H1 (cell line): ENCODE measurements around the gene VWA7. TPM values are rescaled to one million over a fixed set of nuclear protein-coding genes. Genes with fewer than 3 reads are reported as not detected.
"Not testable (repeated sequence)": the region's sequence is repeated elsewhere in the genome, so short reads cannot be mapped to it uniquely, and the experiment has no call there.

ENCODE experiments used
- CTCF ChIA-PET: fragments of 300-600 bp; sonication (Branson Sonifier 250); formaldehyde crosslinking; loops from one replicate; lab custom pipeline; 2021; ENCODE audit not compliant: partially characterized antibody; lab: Charles Lee
- POLR2A ChIA-PET: fragments of 300-600 bp; sonication (Branson Sonifier 250); formaldehyde crosslinking; loops from one replicate; lab custom pipeline; 2021; ENCODE audit warnings: inconsistent platforms; ENCODE audit not compliant: partially characterized antibody; lab: Charles Lee
- DNase-seq, 2 experiments: peaks; one replicate each; pipeline versions ENCODE4 v3.0.0 to v3.0.0-alpha.2; 2010 to 2022; ENCODE audit warnings: low spot score in 2 of 2, low read depth in 1 of 2, mixed read lengths in 1 of 2
- FAIRE-seq: peaks from 2 replicates; lab custom pipeline; 2011; peaks lifted over from hg19 to GRCh38; lab: Jason Lieb, UNC
- H2AFZ ChIP-seq: 2 replicates; pipeline ENCODE4 v1.8.1; 2012; ENCODE audit warnings: low read length, inconsistent platforms
- H2AK5ac ChIP-seq: 2 replicates; pipeline ENCODE4 v1.6.1; 2013; ENCODE audit warnings: low read depth, low read length
- H2BK120ac ChIP-seq: replicated peaks from 2 replicates; pipeline ENCODE3; 2013; ENCODE audit warnings: low read depth, low read length, inconsistent platforms
- H2BK12ac ChIP-seq: 2 replicates; pipeline ENCODE4 v1.6.1; 2013; ENCODE audit warnings: low read depth, low read length
- H2BK15ac ChIP-seq: 2 replicates; pipeline ENCODE4 v1.6.1; 2013; ENCODE audit warnings: low read length
- H2BK20ac ChIP-seq: 2 replicates; pipeline ENCODE4 v1.6.1; 2013; ENCODE audit warnings: low read length
- H2BK5ac ChIP-seq: 2 replicates; pipeline ENCODE4 v1.6.1; 2013; ENCODE audit warnings: low read depth, low read length
- H3K14ac ChIP-seq: 2 replicates; pipeline ENCODE4 v1.6.1; 2013; ENCODE audit warnings: inconsistent platforms; ENCODE audit not compliant: insufficient read length
- H3K18ac ChIP-seq: 2 replicates; pipeline ENCODE4 v1.6.1; 2013; ENCODE audit warnings: low read length; ENCODE audit errors: extremely low read depth
- H3K23ac ChIP-seq: 2 replicates; pipeline ENCODE4 v1.6.1; 2013; ENCODE audit warnings: inconsistent platforms; ENCODE audit not compliant: insufficient read length
- H3K23me2 ChIP-seq: 2 replicates; pipeline ENCODE4 v1.6.1; 2013; ENCODE audit warnings: low read depth, low read length
- H3K27ac ChIP-seq: 2 replicates; pipeline ENCODE4 v1.6.1; 2011; ENCODE audit warnings: low read depth, low read length, inconsistent platforms
- H3K27me3 ChIP-seq, 4 experiments: replicated peaks in 1 of 4; 1 replicate in 1 of 4; 2 replicates in 3 of 4; pipeline versions ENCODE4 v1.6.1 to v1.8.1; 2011 to 2013; ENCODE audit warnings: low read length in 3 of 4, mild to moderate bottlenecking in 3 of 4, inconsistent platforms in 2 of 4, mixed read lengths in 2 of 4, moderate library complexity in 1 of 4; ENCODE audit not compliant: control insufficient read depth in 3 of 4, insufficient read depth in 3 of 4; ENCODE audit errors: extremely low read depth in 1 of 4
- H3K36me3 ChIP-seq, 4 experiments: 2 replicates each; pipeline versions ENCODE4 v1.6.1 to v1.8.1; 2011 to 2013; ENCODE audit warnings: mild to moderate bottlenecking in 4 of 4, low read length in 3 of 4, moderate library complexity in 2 of 4, control low read depth in 1 of 4, inconsistent platforms in 1 of 4; ENCODE audit not compliant: insufficient read depth in 4 of 4, control insufficient read depth in 2 of 4
- H3K4ac ChIP-seq: replicated peaks from 2 replicates; pipeline ENCODE3; 2013; ENCODE audit warnings: low read length, low read depth, mixed read lengths, inconsistent platforms; ENCODE audit not compliant: insufficient read length
- H3K4me1 ChIP-seq, 4 experiments: replicated peaks in 1 of 4; 1 replicate in 1 of 4; 2 replicates in 3 of 4; pipeline versions ENCODE4 v1.6.1 to v1.8.1; 2011 to 2013; ENCODE audit warnings: low read length in 3 of 4, inconsistent platforms in 2 of 4, mixed read lengths in 1 of 4; ENCODE audit not compliant: insufficient read depth in 4 of 4, control insufficient read depth in 3 of 4
- H3K4me2 ChIP-seq, 2 experiments: 2 replicates each; pipeline versions ENCODE4 v1.6.1 to v1.8.1; 2011 to 2013; ENCODE audit warnings: low read depth in 2 of 2, low read length in 2 of 2, control low read depth in 1 of 2, inconsistent platforms in 1 of 2, mild to moderate bottlenecking in 1 of 2; ENCODE audit not compliant: insufficient read depth in 1 of 2
- H3K4me3 ChIP-seq, 4 experiments: fragments of 200-600, 300-600 bp in 1 of 4; sonication (generic), shearing (Covaris generic), sonication (Bioruptor Twin) in 1 of 4; 2 replicates each; pipeline versions ENCODE4 v1.5.1 to v1.8.1; 2011 to 2016; ENCODE audit warnings: low read length in 4 of 4, low read depth in 3 of 4, control low read depth in 2 of 4, inconsistent platforms in 2 of 4, mild to moderate bottlenecking in 2 of 4, mixed read lengths in 1 of 4, moderate library complexity in 1 of 4; ENCODE audit not compliant: insufficient read depth in 2 of 4; ENCODE audit errors: extremely low read depth in 1 of 4
- H3K56ac ChIP-seq: replicated peaks from 2 replicates; pipeline ENCODE3; 2013; ENCODE audit warnings: low read depth, mild to moderate bottlenecking, mixed read lengths, low read length, inconsistent platforms; ENCODE audit not compliant: insufficient read length
- H3K79me1 ChIP-seq: 2 replicates; pipeline ENCODE4 v1.6.1; 2013; ENCODE audit warnings: low read depth, low read length, control low read depth
- H3K79me2 ChIP-seq, 2 experiments: 2 replicates each; pipeline versions ENCODE4 v1.6.1 to v1.8.1; 2012 to 2013; ENCODE audit warnings: low read length in 2 of 2, mild to moderate bottlenecking in 2 of 2, inconsistent platforms in 1 of 2; ENCODE audit not compliant: insufficient read depth in 2 of 2, control insufficient read depth in 1 of 2
- H3K9ac ChIP-seq, 4 experiments: replicated peaks in 1 of 4; 1 replicate in 1 of 4; 2 replicates in 3 of 4; pipeline versions ENCODE4 v1.6.1 to v1.8.1; 2011 to 2013; ENCODE audit warnings: low read depth in 3 of 4, low read length in 3 of 4, control low read depth in 2 of 4, mild to moderate bottlenecking in 2 of 4, moderate library complexity in 2 of 4, inconsistent platforms in 1 of 4; ENCODE audit errors: extremely low read depth in 1 of 4
- H3K9me3 ChIP-seq, 2 experiments: 2 replicates each; pipeline versions ENCODE4 v1.6.1 to v1.8.1; 2012 to 2013; ENCODE audit warnings: mild to moderate bottlenecking in 2 of 2, moderate library complexity in 2 of 2, control low read depth in 1 of 2, inconsistent platforms in 1 of 2, low read depth in 1 of 2, low read length in 1 of 2, mixed read lengths in 1 of 2; ENCODE audit not compliant: insufficient read depth in 2 of 2
- H4K20me1 ChIP-seq, 2 experiments: replicated peaks in 1 of 2; 2 replicates each; pipeline versions ENCODE3 to v1.8.1; 2011 to 2013; ENCODE audit warnings: inconsistent platforms in 2 of 2, low read length in 2 of 2, mild to moderate bottlenecking in 1 of 2; ENCODE audit not compliant: insufficient read depth in 2 of 2, control insufficient read depth in 1 of 2
- H4K5ac ChIP-seq: 2 replicates; pipeline ENCODE4 v1.6.1; 2013; ENCODE audit warnings: low read length, low read depth, mixed read lengths, inconsistent platforms; ENCODE audit not compliant: insufficient read length
- H4K8ac ChIP-seq: 2 replicates; pipeline ENCODE4 v1.8.0; 2013; ENCODE audit warnings: mild to moderate bottlenecking, moderate library complexity, low read length, inconsistent platforms; ENCODE audit not compliant: insufficient read depth; ENCODE audit errors: extremely low read depth
- H4K91ac ChIP-seq: replicated peaks from 2 replicates; pipeline ENCODE3; 2013; ENCODE audit warnings: low read length, mixed read lengths, inconsistent platforms; ENCODE audit not compliant: insufficient read length
- WGBS, 2 experiments: shearing (Covaris generic) in 1 of 2; methylation state at CpG; one replicate each; pipeline versions ENCODE4 v1.1.6 to v1.1.7; 2013 to 2015; ENCODE audit warnings: low lambda C conversion rate in 2 of 2, mixed read lengths in 2 of 2, inconsistent platforms in 1 of 2, low coverage in 1 of 2, missing lambda C conversion rate in 1 of 2; ENCODE audit not compliant: insufficient replicate concordance in 2 of 2, insufficient coverage in 1 of 2, insufficient read length in 1 of 2; ENCODE audit errors: extremely low coverage in 1 of 2, missing lambda C conversion rate in 1 of 2; 5-methylcytosine and 5-hydroxymethylcytosine counted together
- polyA plus RNA-seq, 7 experiments: library from polyadenylated mRNA; depleted of rRNA in 3 of 7; stranded (reverse) in 5 of 7; unstranded in 2 of 7; fragments of >200 nt in 5 of 7; fragments of 200-250 nt in 2 of 7; gene quantifications; 1 replicate in 5 of 7; 2 replicates in 1 of 7; 4 replicates in 1 of 7; pipeline versions ENCODE4 v1.2.1 to v1.2.3, GENCODE V29; 2011 to 2013; ENCODE audit warnings: missing spikeins in 2 of 7, mixed read lengths in 2 of 7
- total RNA-seq: library from RNA; stranded (reverse); fragmentation: NEBNext Ultra II Directional; extraction: Animal tissue kit (Norgen Biotek cat#: 25700); gene quantifications from 2 replicates; pipeline ENCODE4 v1.2.1, GENCODE V29; 2021

The VWA7 gene
- total and polyA plus RNA-seq, 2 of the 8 experiments (the other 6 are each of a cell fraction or from before 2014, with no cell fraction given): 0.82 to 2.1 TPM

- H3K36me3 ChIP-seq, H3K27ac ChIP-seq, H3K4ac ChIP-seq, H3K4me1 ChIP-seq, H2AK5ac ChIP-seq, H3K23ac ChIP-seq, H2AFZ ChIP-seq, H3K56ac ChIP-seq, H2BK20ac ChIP-seq, DNase-seq, FAIRE-seq, H4K91ac ChIP-seq, H3K27me3 ChIP-seq, H3K9me3 ChIP-seq, H4K8ac ChIP-seq, H3K9ac ChIP-seq, H3K14ac ChIP-seq, H4K5ac ChIP-seq, H2BK12ac ChIP-seq, H2BK120ac ChIP-seq, H2BK5ac ChIP-seq, H3K79me2 ChIP-seq, CTCF ChIA-PET, H2BK15ac ChIP-seq, H3K79me1 ChIP-seq, H3K18ac ChIP-seq, H4K20me1 ChIP-seq: not testable (repeated sequence)
- POLR2A ChIA-PET: interaction anchor here (0.6 to 10.9 kb wide), 7 partner anchors 8 to 104 kb away, joined by 3 to 136 read pairs (median 4); partner anchors contain the start of gene HSPA1B
- Histone ChIP-seq H3K4me3 (peak overlapping the region in 3 of 4 experiments; percentile 2 to 46 (median 18); a peak in 4 of 8 replicates), H3K4me2 (peak overlapping the region; percentile 51 to 55; a peak in 3 of 4 replicates), H3K23me2 (peaks cover 12% of the 10 kb centered on the region)
- WGBS, 2 experiments: 87% methylated on average over 8 of the region's 8 CpGs; no CpG with 5 or more reads in 1 of the 2 experiments
These were observed 40.9 kb upstream of the VWA7 start for GRCh38 chr6:31817929-31818511.
